Sigmoid colon (tissue), 4 donors: ENCODE data around the gene GTF2IRD1.

Source experiments
- CTCF ChIP-seq, 4 experiments: fragments of 450-650 bp in 3 of 4; fragments of 200-600 bp in 1 of 4; IDR thresholded peaks; one replicate each; pipeline ENCODE4 v1.5.1; 2016 to 2019; ENCODE audit warnings: antibody characterized with exemption in 4 of 4, mild to moderate bottlenecking in 3 of 4, moderate library complexity in 2 of 4
- EP300 ChIP-seq, 4 donors: sonication (generic); formaldehyde crosslinking; IDR thresholded peaks; one replicate each; pipeline ENCODE4 v1.6.1; 2017; ENCODE audit warnings: antibody characterized with exemption in 4 of 4
- POLR2A ChIP-seq, 2 donors: fragments of 450-650 bp; IDR thresholded peaks; one replicate each; pipeline ENCODE4 v1.6.1; 2016; ENCODE audit warnings: antibody characterized with exemption in 2 of 2, mild to moderate bottlenecking in 2 of 2, moderate library complexity in 2 of 2

GRCh38 chr7:74476626-74477025 is 22.9 kb downstream of the GTF2IRD1 start:
- TF ChIP-seq EP300 (IDR thresholded peaks at IDR 0.05) = no peak
- no peak for TF ChIP-seq CTCF (IDR thresholded peaks at IDR 0.05)
- TF ChIP-seq POLR2A (IDR thresholded peaks at IDR 0.05) = no peak
